ENCODE measurements around the gene CRMP1. TPM values are rescaled to one million over a fixed set of nuclear protein-coding genes. Genes with fewer than 3 reads are reported as not detected.

CRMP1 gene
- total and polyA plus RNA-seq, 2 of the 4 experiments (the other 2 are of a cell fraction): 4.1 to 7.4 TPM

- no peak overlapping the region for H2BK15ac ChIP-seq (ENCODE audit: low read depth, low read length)
- BruUV-seq (replicated peaks): no TSS peak
- H3K4me2 ChIP-seq (ENCODE audit: low read depth, low read length): no peak overlapping the region
- no peaks in the 10 kb centered on the region for H3K79me1 ChIP-seq (ENCODE audit: low read depth in 1 of 2, low read length in 2 of 2)
- H3K4ac ChIP-seq (ENCODE audit: low read depth, low read length): no peak overlapping the region
- H2BK5ac ChIP-seq (ENCODE audit: low read depth, low read length, poor library complexity, severe bottlenecking): no peak overlapping the region
- H4K8ac ChIP-seq (ENCODE audit: low read depth in 2 of 2, low read length in 2 of 2): no peak overlapping the region
- DNase-seq: no peak
- no peak overlapping the region for H3K14ac ChIP-seq (replicated peaks; ENCODE audit: low read depth, low read length)
- intact Hi-C loops (cut with micrococcal nuclease): no loop called here
- in situ Hi-C loops (cut with MboI; ENCODE audit: low sequenced_read_pairs): no loop called here
- H3K56ac ChIP-seq (ENCODE audit: extremely low read depth, insufficient read depth, low read length): no peak overlapping the region
- TF ChIP-seq MXI1 (IDR thresholded peaks at IDR 0.05; ENCODE audit: borderline replicate concordance, low read depth, low read length) (no peak), CEBPB (IDR thresholded peaks at IDR 0.05; ENCODE audit: low read depth, low read length) (no peak), RCOR1 (IDR thresholded peaks at IDR 0.05; ENCODE audit: insufficient replicate concordance, low read length) (no peak), POLR2A (IDR thresholded peaks at IDR 0.05; ENCODE audit: low read depth, low read length) (no peak), MAZ (IDR thresholded peaks at IDR 0.05; ENCODE audit: borderline replicate concordance, low read depth, low read length) (no peak), RAD21 (IDR thresholded peaks at IDR 0.05; ENCODE audit: low read length) (no peak), CHD1 (IDR thresholded peaks at IDR 0.05; ENCODE audit: low read depth, low read length) (no peak), ELK1 (IDR thresholded peaks at IDR 0.05; ENCODE audit: borderline replicate concordance, low read depth, low read length) (no peak), NFE2L2 (IDR thresholded peaks at IDR 0.05; ENCODE audit: low read depth, low read length) (no peak), RFX5 (IDR thresholded peaks at IDR 0.05; ENCODE audit: low read depth, low read length) (no peak), SMC3 (IDR thresholded peaks at IDR 0.05; ENCODE audit: low read depth, low read length) (no peak), BHLHE40 (IDR thresholded peaks at IDR 0.05; ENCODE audit: low read depth, low read length) (no peak), FOS (IDR thresholded peaks at IDR 0.05; ENCODE audit: low read depth, low read length) (no peak), MAFK (IDR thresholded peaks at IDR 0.05; ENCODE audit: low read depth, low read length) (no peak)
- TF ChIP-seq, protein P1, sequence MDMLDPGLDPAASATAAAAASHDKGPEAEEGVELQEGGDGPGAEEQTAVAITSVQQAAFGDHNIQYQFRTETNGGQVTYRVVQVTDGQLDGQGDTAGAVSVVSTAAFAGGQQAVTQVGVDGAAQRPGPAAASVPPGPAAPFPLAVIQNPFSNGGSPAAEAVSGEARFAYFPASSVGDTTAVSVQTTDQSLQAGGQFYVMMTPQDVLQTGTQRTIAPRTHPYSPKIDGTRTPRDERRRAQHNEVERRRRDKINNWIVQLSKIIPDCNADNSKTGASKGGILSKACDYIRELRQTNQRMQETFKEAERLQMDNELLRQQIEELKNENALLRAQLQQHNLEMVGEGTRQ (IDR thresholded peaks at IDR 0.05; ENCODE audit: low read depth, low read length): no peak
- TF ChIP-seq, protein P2, sequence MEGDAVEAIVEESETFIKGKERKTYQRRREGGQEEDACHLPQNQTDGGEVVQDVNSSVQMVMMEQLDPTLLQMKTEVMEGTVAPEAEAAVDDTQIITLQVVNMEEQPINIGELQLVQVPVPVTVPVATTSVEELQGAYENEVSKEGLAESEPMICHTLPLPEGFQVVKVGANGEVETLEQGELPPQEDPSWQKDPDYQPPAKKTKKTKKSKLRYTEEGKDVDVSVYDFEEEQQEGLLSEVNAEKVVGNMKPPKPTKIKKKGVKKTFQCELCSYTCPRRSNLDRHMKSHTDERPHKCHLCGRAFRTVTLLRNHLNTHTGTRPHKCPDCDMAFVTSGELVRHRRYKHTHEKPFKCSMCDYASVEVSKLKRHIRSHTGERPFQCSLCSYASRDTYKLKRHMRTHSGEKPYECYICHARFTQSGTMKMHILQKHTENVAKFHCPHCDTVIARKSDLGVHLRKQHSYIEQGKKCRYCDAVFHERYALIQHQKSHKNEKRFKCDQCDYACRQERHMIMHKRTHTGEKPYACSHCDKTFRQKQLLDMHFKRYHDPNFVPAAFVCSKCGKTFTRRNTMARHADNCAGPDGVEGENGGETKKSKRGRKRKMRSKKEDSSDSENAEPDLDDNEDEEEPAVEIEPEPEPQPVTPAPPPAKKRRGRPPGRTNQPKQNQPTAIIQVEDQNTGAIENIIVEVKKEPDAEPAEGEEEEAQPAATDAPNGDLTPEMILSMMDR (conservative IDR thresholded peaks at IDR 0.05; ENCODE audit: low read depth, low read length): no peak
- no peak overlapping the region for H3K18ac ChIP-seq (ENCODE audit: low read depth, low read length)
- no peak overlapping the region for H2AK9ac ChIP-seq (replicated peaks; ENCODE audit: low read depth, low read length, poor library complexity)
- no peak overlapping the region for H3K27ac ChIP-seq (ENCODE audit: insufficient read depth, low read length)
- no peaks in the 10 kb centered on the region for H3K9me1 ChIP-seq (ENCODE audit: insufficient read depth, low read length)
- peaks cover 31% of the 10 kb centered on the region for H3K27me3 ChIP-seq (ENCODE audit: control insufficient read depth, insufficient read depth, low read length)
- no peak overlapping the region for H3K9ac ChIP-seq (ENCODE audit: low read depth, low read length)
- H2BK20ac ChIP-seq (ENCODE audit: low read depth, low read length): no peak overlapping the region
- peaks cover 5% of the 10 kb centered on the region; the same call in 1 of the 2 replicates for H3K9me3 ChIP-seq (ENCODE audit: control insufficient read depth, insufficient read depth, low read length)
- H2BK120ac ChIP-seq (ENCODE audit: low read depth, low read length): no peak overlapping the region
- CTCF ChIA-PET: no interaction called here
- no peak overlapping the region for H3K23ac ChIP-seq (ENCODE audit: low read depth, low read length)
- WGBS, 2 experiments (ENCODE audit: extremely low coverage in 2 of 2, insufficient read length in 1 of 2): 20% methylated on average over 1 of the region's 1 CpG; no CpG with 5 or more reads in 1 of the 2 experiments
- no peak overlapping the region for H2AFZ ChIP-seq (replicated peaks; ENCODE audit: low read length, poor library complexity)
- no peak overlapping the region for H4K91ac ChIP-seq (ENCODE audit: insufficient read depth, low read depth, low read length)
- no peaks in the 10 kb centered on the region for H3K36me3 ChIP-seq (ENCODE audit: control insufficient read depth, insufficient read depth, low read length)
- no peaks in the 10 kb centered on the region for H4K20me1 ChIP-seq (ENCODE audit: insufficient read depth, low read length)
- dilution Hi-C loops (cut with HindIII; ENCODE audit: low sequenced_read_pairs, unreplicated experiment): no loop called here
- H2AK5ac ChIP-seq (ENCODE audit: low read depth, low read length): no peak overlapping the region
- H4K5ac ChIP-seq (ENCODE audit: low read depth, low read length): no peak overlapping the region
- POLR2A ChIA-PET (ENCODE audit: unreplicated experiment): no interaction called here
- H3K4me3 ChIP-seq (ENCODE audit: insufficient read depth, low read depth, low read length): no peak overlapping the region
- H3K4me1 ChIP-seq (ENCODE audit: control insufficient read depth, insufficient read depth, low read length): no peaks in the 10 kb centered on the region
- ATAC-seq (ENCODE audit: low read depth): no peak
Measured at GRCh38 chr4:5899396-5899795, 6.5 kb upstream of the CRMP1 start.
